SW 1271 (cell line): Measurements from ENCODE around the gene BLTP3A.

ENCODE experiments used
- DNase-seq, 2 experiments: peaks; one replicate each; lab custom pipeline; 2025; lab: John Stamatoyannopoulos, UW

Gene BLTP3A

DNA sequence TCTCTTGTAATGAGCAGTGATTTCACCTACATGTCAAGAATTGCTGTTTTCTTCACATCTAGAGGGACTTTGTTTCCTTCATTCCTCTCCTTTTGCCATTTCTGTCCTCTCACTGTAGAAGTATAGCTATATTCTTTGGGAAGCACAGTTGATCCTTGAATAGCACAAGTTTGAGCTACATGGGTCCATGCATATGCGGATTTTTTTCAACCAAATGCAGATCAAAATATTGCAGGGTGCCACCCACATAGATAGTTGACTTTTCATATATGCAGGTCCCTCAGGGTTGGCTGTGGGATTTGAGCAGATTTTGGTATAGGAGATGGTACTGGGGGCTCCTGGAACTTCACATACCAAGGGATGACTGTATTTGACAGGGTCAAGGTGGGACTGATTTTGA is 41.1 kb downstream of the BLTP3A start:
- no peak for DNase-seq

DNA sequence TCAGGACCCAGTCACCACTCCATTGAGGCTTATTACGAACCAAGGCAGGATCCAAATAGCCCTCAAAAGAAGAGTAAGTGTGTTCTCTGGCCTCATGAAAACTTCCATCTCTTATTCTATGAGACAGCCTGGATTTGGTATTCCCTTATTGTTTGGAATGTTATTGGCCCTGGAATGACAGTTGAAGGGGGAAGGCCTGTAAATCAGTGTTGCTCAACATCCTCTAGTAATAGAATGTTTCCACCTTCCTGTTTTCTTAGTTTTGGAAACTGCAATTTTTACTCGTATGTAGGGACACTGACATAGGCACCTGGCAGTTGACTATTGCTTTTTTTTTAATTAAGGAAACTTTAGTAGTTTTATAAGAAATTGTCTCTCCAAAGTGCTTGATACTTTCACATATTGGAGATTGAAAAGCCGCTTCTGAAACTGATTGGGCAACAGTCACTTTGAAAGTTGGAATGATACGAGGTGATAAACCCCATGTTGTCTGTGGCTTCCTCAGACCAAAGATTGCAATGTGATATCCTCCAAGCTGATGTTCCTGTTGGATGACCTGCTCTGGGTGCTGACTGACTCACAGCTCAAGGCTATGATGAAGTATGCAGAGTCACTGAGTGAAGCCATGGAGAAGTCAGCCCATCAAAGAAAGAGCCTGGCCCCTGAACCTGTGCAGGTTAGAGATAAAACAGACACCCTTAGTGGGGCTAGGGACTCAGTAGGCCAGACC is 43.1 kb downstream of the BLTP3A start:
- DNase-seq, result no peak

DNA sequence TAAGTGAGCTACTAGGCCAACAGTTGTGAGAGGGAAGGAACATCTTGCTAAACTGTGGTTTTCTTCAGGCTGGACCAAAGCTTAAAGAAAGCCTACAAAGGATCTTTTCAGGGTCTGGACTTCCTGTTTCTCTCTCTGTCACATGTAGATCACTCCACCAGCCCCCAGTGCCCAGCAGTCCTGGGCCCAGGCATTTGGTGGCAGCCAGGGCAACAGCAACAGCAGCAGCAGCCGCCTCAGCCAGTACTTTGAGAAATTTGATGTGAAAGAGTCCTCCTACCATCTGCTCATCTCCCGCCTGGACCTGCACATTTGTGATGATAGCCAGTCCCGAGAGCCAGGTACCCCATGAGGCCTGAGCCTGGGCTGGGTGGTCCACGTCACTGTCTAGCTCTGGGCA is 44.1 kb downstream of the BLTP3A start:
- no peak for DNase-seq

DNA sequence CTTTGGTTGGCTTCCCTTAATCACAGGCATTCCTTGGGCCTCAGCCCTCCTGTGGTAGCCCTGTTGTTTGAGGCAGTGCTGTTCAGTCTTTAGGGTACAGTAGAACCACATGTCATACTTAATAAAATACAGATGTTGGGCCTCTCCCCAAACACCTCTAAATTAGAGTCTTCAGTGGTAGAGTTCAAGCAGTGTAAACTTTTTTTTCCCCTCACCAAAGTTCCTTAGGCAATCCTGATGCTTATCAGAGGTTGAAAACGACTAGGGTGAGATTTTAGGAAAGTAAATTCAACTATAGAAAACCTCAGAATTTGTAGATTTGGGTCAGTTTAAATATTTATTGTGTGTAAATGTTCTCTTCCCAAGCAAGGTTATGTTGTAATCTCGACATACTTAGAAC is 44.6 kb downstream of the BLTP3A start:
- DNase-seq, result no peak

DNA sequence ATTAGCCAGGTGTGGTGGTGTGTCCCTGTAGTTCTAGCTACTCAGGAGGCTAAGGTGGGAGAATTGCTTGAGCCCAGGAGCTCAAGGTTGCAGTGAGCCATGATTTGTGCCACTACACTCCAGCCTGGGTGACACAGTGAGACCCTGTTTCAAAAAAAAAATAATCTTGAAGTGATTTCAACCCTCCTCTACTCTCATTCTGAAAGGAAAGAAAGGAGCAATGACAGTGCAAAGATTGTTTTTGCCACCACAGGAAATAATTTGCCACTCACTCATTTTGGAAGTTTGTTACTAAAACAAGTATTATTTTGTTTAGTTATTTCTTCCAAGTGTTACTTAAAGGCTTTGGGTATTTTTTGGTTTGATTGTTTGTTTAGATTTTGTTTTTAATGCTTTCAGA is 45.6 kb downstream of the BLTP3A start:
- DNase-seq, result no peak

DNA sequence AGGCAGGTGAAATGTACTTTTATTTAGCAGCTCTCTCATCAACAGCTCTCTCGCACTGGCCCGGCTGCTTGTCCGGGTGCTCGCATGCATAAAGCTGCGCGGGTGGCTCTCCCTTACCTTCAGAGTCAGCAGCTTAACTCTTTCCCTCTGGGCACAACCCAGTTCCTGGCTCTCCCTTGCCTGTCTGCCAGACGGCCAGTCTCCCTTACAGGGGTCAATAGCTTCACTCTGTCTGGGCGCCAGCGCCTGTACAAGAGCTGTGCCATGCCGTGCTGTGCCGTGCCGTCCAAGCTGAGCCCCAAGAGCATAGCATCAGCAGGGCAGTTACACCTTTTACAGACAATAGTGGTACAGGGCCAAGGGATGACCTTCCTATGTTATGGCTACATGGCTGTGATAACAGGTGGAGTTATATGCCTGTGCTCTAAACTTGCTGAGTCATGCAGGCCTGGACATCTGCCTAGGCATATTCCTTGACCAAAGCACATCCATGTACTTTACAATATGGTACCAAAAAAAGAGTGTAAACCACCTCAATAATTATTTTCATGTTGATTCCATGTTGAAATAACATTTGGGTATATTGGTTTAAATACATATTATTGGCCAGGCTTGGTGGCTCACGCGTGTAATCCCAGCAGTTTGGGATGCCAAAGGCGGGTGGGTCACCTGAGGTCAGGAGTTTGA is 47.9 kb downstream of the BLTP3A start:
- DNase-seq, result no peak
